ENCODE measurements around the gene SMAP1.
A peak's percentile ranks its signal among the peaks of the same experiment; 100 is the strongest.
"Not testable (repeated sequence)": the region's sequence is repeated elsewhere in the genome, so short reads cannot be mapped to it uniquely, and the experiment has no call there.

SMAP1 gene

GRCh38 chr6:70742462-70742861 is 74.8 kb downstream of the SMAP1 start:
- DNase-seq = not testable (repeated sequence)

- no peak for DNase-seq
These were observed 86.2 kb downstream of the SMAP1 start for GRCh38 chr6:70753870-70754380.

- DNase-seq = no peak
These were observed 91.2 kb downstream of the SMAP1 start for GRCh38 chr6:70758883-70759282.

GRCh38 chr6:70763754-70764510 is 96.2 kb downstream of the SMAP1 start:
- no peak for DNase-seq

DNA sequence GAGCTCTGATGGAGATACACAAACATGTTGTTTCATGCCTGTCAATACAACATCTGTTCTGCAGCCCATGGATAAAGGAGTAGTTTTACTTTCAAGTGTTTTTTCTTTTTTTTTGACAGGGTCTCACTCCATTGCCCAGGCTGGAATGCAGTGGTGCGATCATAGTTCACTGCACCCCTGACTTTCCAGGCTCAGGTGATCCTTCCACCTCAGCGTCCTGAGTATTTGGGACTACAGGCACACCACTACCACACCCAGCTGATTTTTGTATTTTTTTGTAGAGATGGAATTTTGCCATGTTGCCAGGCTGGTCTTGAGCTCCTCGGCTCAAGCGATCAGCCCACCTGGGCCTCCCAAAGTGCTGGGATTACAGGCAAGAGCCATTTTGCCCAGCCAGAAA is 97.0 kb downstream of the SMAP1 start:
- DNase-seq = no peak

DNA sequence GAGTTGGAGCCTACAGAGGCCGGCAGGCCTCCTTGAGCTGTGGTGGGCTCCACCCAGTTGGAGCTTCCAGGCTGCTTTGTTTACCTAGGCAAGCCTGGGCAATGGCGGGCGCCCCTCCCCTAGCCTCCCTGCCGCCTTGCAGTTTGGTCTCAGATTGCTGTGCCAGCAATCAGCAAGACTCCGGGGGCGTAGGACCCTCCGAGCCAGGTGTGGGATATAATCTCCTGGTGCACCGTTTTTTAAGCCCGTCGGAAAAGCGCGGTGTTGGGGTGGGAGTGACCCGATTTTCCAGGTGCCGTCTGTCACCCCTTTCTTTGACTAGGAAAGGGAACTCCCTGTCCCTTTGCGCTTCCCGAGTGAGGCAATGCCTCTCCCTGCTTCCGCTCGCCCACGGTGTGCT is 103.7 kb downstream of the SMAP1 start:
- not testable (repeated sequence) for DNase-seq

DNA sequence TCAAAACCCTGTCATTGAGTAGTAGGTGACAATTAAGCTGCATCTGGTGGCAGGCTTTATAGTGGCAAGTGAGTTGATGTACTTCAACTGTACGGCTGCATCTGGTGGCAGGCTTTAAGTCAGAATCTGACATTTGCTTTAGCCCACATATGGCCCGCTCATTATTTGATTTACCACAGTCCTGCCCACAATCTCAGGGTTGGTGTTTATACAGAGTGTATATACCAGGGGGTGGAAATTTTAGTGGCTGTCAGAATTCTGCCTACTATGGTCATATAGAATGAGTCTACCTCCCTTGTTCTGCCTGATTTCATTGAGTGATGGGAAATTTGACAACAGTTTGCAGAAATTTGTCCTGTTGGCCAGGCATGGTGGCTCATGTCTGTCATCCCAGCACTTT is 112.3 kb downstream of the SMAP1 start:
- no peak for DNase-seq

- no peak for DNase-seq
These were observed 123.0 kb downstream of the SMAP1 start for GRCh38 chr6:70790483-70791224.

- DNase-seq = no peak
These were observed 129.9 kb downstream of the SMAP1 start for GRCh38 chr6:70797625-70798024.

GRCh38 chr6:70806086-70806485 is 138.4 kb downstream of the SMAP1 start:
- no peak for DNase-seq

- DNase-seq = no peak
These were observed 144.1 kb downstream of the SMAP1 start for GRCh38 chr6:70811788-70812187.

DNA sequence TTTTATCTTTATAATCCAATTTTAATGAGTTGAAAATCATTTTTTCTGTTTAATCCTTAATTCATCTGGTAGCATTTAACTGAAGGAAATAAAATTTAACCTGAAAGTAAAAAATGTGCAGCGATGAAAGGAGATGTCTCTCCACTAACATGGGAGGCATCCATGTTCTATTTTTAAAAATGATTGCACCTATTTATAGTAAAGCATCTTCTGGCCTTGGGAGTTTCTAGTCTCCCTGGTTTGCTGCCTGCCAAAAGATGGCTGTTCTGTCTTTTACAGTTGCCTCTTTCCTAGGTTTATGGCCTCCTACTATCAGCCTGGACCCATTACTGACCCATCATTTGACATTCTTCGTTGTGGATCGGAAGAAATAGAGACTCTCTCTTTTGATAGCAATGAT is 146.2 kb downstream of the SMAP1 start:
- no peak for DNase-seq

DNA sequence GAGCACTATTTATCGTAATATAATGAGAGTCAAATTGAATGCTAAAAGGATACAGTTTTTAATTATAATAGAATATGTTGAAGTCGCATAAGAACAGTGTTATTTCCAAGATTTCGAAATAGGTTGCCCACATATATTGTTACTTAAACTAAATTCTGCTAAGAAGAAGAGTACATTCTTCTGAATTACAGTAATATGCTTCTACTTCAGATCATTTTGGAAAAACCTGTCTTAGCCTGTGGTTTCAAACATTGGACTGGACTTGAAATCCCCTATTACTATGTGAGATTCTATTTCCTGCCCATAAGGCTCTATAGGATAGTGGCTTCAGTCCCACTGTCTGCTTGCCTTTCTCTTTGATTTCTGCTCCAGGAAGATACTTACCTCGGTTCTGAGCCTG is 152.0 kb downstream of the SMAP1 start:
- no peak for DNase-seq

DNA sequence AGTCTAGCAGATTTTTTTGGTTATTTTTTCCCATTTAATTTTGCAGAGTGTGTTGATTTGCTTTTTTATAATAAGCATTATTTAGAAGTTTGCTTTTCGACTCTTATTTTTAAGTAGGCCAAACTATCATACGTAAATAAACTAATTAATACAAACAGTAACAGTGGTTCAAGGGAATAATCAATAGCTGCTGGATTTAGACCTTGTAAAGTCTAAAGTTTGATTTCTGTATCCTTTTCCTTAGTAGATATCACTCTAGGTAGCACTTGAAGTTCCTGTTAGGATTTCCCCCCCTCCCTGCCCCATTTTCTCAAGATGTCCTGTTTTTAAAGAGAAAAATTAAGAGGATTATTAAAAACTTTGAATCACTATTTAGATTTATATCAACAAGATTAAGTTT is 153.1 kb downstream of the SMAP1 start:
- DNase-seq = no peak

- no peak for DNase-seq
These were observed 154.1 kb downstream of the SMAP1 start for GRCh38 chr6:70821751-70822150.

DNA sequence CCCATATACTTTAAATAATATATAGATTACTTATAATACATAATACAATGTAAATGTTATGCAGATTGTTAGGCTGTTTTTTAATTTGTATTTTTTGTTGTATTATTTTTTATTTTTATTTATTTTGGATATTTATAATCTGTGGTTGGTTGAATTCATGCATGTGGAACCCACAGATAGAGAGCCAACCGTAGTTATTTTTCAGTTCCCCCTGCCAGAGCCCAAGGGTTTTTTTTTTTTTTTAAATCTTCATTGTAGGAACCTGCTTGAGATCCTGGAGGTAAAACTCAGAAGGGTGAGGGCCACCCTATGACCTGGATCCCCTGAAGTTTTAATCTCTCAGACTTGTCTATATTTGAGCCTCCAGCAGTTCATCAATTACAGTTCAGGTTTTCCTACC is 156.0 kb downstream of the SMAP1 start:
- DNase-seq = no peak

- DNase-seq = no peak
These were observed 163.7 kb downstream of the SMAP1 start for GRCh38 chr6:70831427-70831826.

GRCh38 chr6:70834520-70834919 is 166.8 kb downstream of the SMAP1 start:
- DNase-seq = no peak

GRCh38 chr6:70838907-70839285 is 171.2 kb downstream of the SMAP1 start:
- DNase-seq = no peak

DNA sequence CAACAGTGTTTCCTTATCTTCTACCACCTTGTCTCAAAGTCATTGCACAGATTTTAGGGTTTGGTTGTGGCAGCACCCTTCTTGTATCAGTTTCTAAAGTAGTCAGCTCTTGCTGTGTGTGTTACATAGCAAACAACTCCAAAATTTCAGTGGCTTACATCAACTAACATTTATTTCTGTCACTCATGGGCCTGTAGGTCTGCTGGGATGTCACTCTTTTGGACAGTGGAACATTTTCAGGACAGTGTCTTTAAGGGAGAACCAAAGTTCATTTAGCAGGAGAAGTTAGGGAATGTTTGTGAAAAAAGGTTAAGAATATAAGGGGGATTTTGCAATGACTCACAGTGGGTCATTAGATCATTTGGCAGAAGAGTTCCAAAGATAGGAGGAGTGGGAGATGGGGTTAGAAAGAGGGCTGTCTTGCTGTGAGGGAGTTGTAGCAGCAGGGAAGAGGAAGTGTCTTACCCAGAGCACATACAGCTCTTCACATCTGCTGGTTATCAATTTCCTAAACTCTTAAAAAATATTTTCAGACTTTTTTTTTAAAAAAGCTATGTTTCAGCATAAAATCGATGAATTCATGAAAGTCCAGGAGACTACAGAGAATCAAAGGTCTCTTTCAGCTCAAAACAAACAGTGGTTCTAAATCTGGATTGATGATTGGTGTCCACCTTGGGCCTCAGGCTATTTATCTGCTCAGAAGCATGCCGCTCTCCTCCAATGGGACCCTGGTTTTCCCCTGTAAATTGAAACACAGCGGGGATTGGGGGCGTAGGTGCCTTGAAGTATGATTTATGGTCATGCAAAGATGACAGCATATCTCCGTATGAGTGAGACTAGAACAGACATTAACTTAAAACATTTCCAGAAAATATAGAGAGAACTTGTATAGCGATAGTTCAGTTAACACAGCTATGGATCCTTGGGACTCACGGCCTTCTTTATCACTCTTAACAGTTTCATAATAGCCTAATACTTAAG is 171.9 kb downstream of the SMAP1 start:
- peak; percentile 67 for DNase-seq

GRCh38 chr6:70841112-70841511 is 173.4 kb downstream of the SMAP1 start:
- no peak for DNase-seq

- no peak for DNase-seq
These were observed 174.9 kb downstream of the SMAP1 start for GRCh38 chr6:70842541-70842940.

- no peak for DNase-seq
These were observed 175.7 kb downstream of the SMAP1 start for GRCh38 chr6:70843328-70843918.

Data from OCI-M1 (cell line).